GM18909 (cell line): ENCODE measurements around the gene CACNA1I.
"Not testable (repeated sequence)": the region's sequence is repeated elsewhere in the genome, so short reads cannot be mapped to it uniquely, and the experiment has no call there.

Experiments used
- ATAC-seq: cut with Tn5 transposase; IDR thresholded peaks from one replicate; pipeline ENCODE4 v1.9.1; 2021; ENCODE audit warnings: mild to moderate bottlenecking; ENCODE audit not compliant: unreplicated experiment, poor library complexity

CACNA1I gene

GRCh38 chr22:39728236-39728860 is 157.8 kb downstream of the CACNA1I start:
- ATAC-seq, result no peak

GRCh38 chr22:39729141-39729934 is 158.8 kb downstream of the CACNA1I start:
- ATAC-seq, result no peak

GRCh38 chr22:39731481-39731880 is 160.9 kb downstream of the CACNA1I start:
- ATAC-seq, result no peak

GRCh38 chr22:39731881-39732555 is 161.5 kb downstream of the CACNA1I start:
- ATAC-seq, result no peak

GRCh38 chr22:39732625-39733024 is 162.1 kb downstream of the CACNA1I start:
- ATAC-seq, result no peak

GRCh38 chr22:39733191-39733590 is 162.6 kb downstream of the CACNA1I start:
- ATAC-seq, result no peak

GRCh38 chr22:39734046-39734445 is 163.5 kb downstream of the CACNA1I start:
- ATAC-seq, result not testable (repeated sequence)

GRCh38 chr22:39734866-39735265 is 164.3 kb downstream of the CACNA1I start:
- no peak for ATAC-seq

GRCh38 chr22:39735776-39736175 is 165.2 kb downstream of the CACNA1I start:
- no peak for ATAC-seq

- no peak for ATAC-seq
Observed at GRCh38 chr22:39738746-39739145, 168.2 kb downstream of the CACNA1I start.
